ENCODE results near the gene SPRY2. TPM values are rescaled to one million over a fixed set of nuclear protein-coding genes. Genes with fewer than 3 reads are reported as not detected.

Gene SPRY2
- total and polyA plus RNA-seq, 2 of the 8 experiments (the other 6 are each of a cell fraction or from before 2014, with no cell fraction given), result 37.7 to 37.9 TPM

- H4K8ac ChIP-seq (ENCODE audit: extremely low read depth, insufficient read depth, low read length), result no peak overlapping the region
- no peaks in the 10 kb centered on the region for H3K79me1 ChIP-seq (ENCODE audit: low read depth, low read length)
- H3K4ac ChIP-seq (replicated peaks; ENCODE audit: insufficient read length, low read depth, low read length), result no peak overlapping the region
- no peak overlapping the region for H3K4me2 ChIP-seq (ENCODE audit: insufficient read depth in 1 of 2, low read depth in 2 of 2, low read length in 2 of 2)
- no peaks in the 10 kb centered on the region for H3K23me2 ChIP-seq (ENCODE audit: low read depth, low read length)
- no peaks in the 10 kb centered on the region for H3K36me3 ChIP-seq (ENCODE audit: control insufficient read depth in 2 of 4, insufficient read depth in 4 of 4, low read length in 3 of 4)
- no peak overlapping the region for H3K9ac ChIP-seq (replicated peaks in 1 of 4; ENCODE audit: extremely low read depth in 1 of 4, low read depth in 3 of 4, low read length in 3 of 4)
- 100% methylated on average over 2 of the region's 3 CpGs; no CpG with 5 or more reads in 1 of the 2 experiments for WGBS, 2 experiments (ENCODE audit: extremely low coverage in 1 of 2, insufficient coverage in 1 of 2, insufficient read length in 1 of 2, insufficient replicate concordance in 2 of 2, low coverage in 1 of 2, low lambda C conversion rate in 2 of 2, missing lambda C conversion rate in 1 of 2)
- no peak overlapping the region for H2AFZ ChIP-seq (ENCODE audit: low read length)
- no peaks in the 10 kb centered on the region for H3K79me2 ChIP-seq (ENCODE audit: control insufficient read depth in 1 of 2, insufficient read depth in 2 of 2, low read length in 2 of 2)
- no peak overlapping the region for H2AK5ac ChIP-seq (ENCODE audit: low read depth, low read length)
- no peaks in the 10 kb centered on the region for H3K27me3 ChIP-seq (replicated peaks in 1 of 4; ENCODE audit: control insufficient read depth in 3 of 4, extremely low read depth in 1 of 4, insufficient read depth in 3 of 4, low read length in 3 of 4)
- no peak for FAIRE-seq
- H2BK20ac ChIP-seq (ENCODE audit: low read length), result no peak overlapping the region
- no peak overlapping the region for H3K56ac ChIP-seq (replicated peaks; ENCODE audit: insufficient read length, low read depth, low read length)
- no peak overlapping the region for H2BK5ac ChIP-seq (ENCODE audit: low read depth, low read length)
- no peaks in the 10 kb centered on the region for H3K4me1 ChIP-seq (replicated peaks in 1 of 4; ENCODE audit: control insufficient read depth in 3 of 4, insufficient read depth in 4 of 4, low read length in 3 of 4)
- no peak overlapping the region for H4K5ac ChIP-seq (ENCODE audit: insufficient read length, low read depth, low read length)
- H3K23ac ChIP-seq (ENCODE audit: insufficient read length), result no peak overlapping the region
- ChIA-PET POLR2A (ENCODE audit: partially characterized antibody) (interaction anchor here (0.8 kb wide), 1 partner anchor 26 kb away, joined by 3 read pairs; no protein-coding TSS in a partner anchor), CTCF (ENCODE audit: partially characterized antibody) (interaction anchor here (0.8 to 1.0 kb wide), 2 partner anchors 10 to 49 kb away, joined by 3 to 5 read pairs; no protein-coding TSS in a partner anchor)
- H3K14ac ChIP-seq (ENCODE audit: insufficient read length), result no peak overlapping the region
- no peaks in the 10 kb centered on the region for H3K9me3 ChIP-seq (ENCODE audit: insufficient read depth in 2 of 2, low read depth in 1 of 2, low read length in 1 of 2)
- H4K20me1 ChIP-seq (replicated peaks in 1 of 2; ENCODE audit: control insufficient read depth in 1 of 2, insufficient read depth in 2 of 2, low read length in 2 of 2), result no peaks in the 10 kb centered on the region
- DNase-seq (ENCODE audit: low read depth in 1 of 2, low spot score in 2 of 2), result no peak
- H3K27ac ChIP-seq (ENCODE audit: low read depth, low read length), result no peak overlapping the region
- no peak overlapping the region for H2BK120ac ChIP-seq (replicated peaks; ENCODE audit: low read depth, low read length)
- no peak overlapping the region for H3K18ac ChIP-seq (ENCODE audit: extremely low read depth, low read length)
- no peak overlapping the region for H3K4me3 ChIP-seq (ENCODE audit: extremely low read depth in 1 of 4, insufficient read depth in 2 of 4, low read depth in 3 of 4, low read length in 4 of 4)
- no peak overlapping the region for H4K91ac ChIP-seq (replicated peaks; ENCODE audit: insufficient read length, low read length)
- no peak for TF ChIP-seq BACH1 (IDR thresholded peaks at IDR 0.05; ENCODE audit: low read length)
- TF ChIP-seq CEBPB (IDR thresholded peaks at IDR 0.05; ENCODE audit: low read depth, low read length), result no peak
- no peak for TF ChIP-seq FOSL1 (IDR thresholded peaks at IDR 0.05; ENCODE audit: insufficient read depth, low read depth, low read length)
- TF ChIP-seq JUN (IDR thresholded peaks at IDR 0.05; ENCODE audit: low read depth, low read length), result no peak
- no peak for TF ChIP-seq CTCF (IDR thresholded peaks at IDR 0.05; ENCODE audit: control extremely low read depth in 1 of 3, insufficient read depth in 1 of 3, low read depth in 1 of 3, low read length in 3 of 3)
- no peak for TF ChIP-seq SP1 (IDR thresholded peaks at IDR 0.05; ENCODE audit: low read depth, low read length)
- no peak overlapping the region for H2BK12ac ChIP-seq (ENCODE audit: low read depth, low read length)
- H2BK15ac ChIP-seq (ENCODE audit: low read length), result 0 out of 2 replicates have a peak overlapping the region, but pooled peaks have one; percentile 47
Observed at GRCh38 chr13:80312967-80313366, 28.0 kb downstream of the SPRY2 start.

Data from H1 (cell line).